Mesendoderm (in vitro differentiated cells): ENCODE results near the gene ICAM4.

ENCODE experiments used
- DNase-seq: peaks from one replicate; pipeline ENCODE4 v3.0.0; 2013
- H2AK5ac ChIP-seq: 2 replicates; pipeline ENCODE4 v1.6.1; 2013; ENCODE audit warnings: low read length, inconsistent platforms
- H2BK120ac ChIP-seq: 2 replicates; pipeline ENCODE4 v1.6.1; 2013; ENCODE audit warnings: low read depth, mild to moderate bottlenecking, low read length, moderate library complexity, mixed read lengths
- H2BK15ac ChIP-seq: replicated peaks from 2 replicates; pipeline ENCODE4 v1.6.1; 2013; ENCODE audit warnings: low read depth, mild to moderate bottlenecking, moderate library complexity
- H2BK5ac ChIP-seq: 2 replicates; pipeline ENCODE4 v1.6.1; 2013; ENCODE audit warnings: low read length, inconsistent platforms
- H3K18ac ChIP-seq: 2 replicates; pipeline ENCODE4 v1.6.1; 2013; ENCODE audit warnings: mild to moderate bottlenecking, low read length, mixed read lengths
- H3K23ac ChIP-seq: one replicate; pipeline ENCODE4 v1.6.1; 2013; ENCODE audit warnings: low read length
- H3K27ac ChIP-seq: 2 replicates; pipeline ENCODE4 v1.5.1; 2013; ENCODE audit warnings: low read depth, mild to moderate bottlenecking, inconsistent platforms, low read length, moderate library complexity
- H3K27me3 ChIP-seq: 2 replicates; pipeline ENCODE4 v1.6.1; 2013; ENCODE audit warnings: low read length, control low read depth, mild to moderate bottlenecking, inconsistent platforms; ENCODE audit not compliant: insufficient read depth, poor library complexity
- H3K36me3 ChIP-seq: 2 replicates; pipeline ENCODE4 v1.6.1; 2013; ENCODE audit warnings: low read length, inconsistent platforms; ENCODE audit not compliant: control insufficient read depth, insufficient read depth
- H3K4ac ChIP-seq: one replicate; pipeline ENCODE4 v1.6.1; 2013; ENCODE audit warnings: low read depth, mild to moderate bottlenecking, low read length, moderate library complexity
- H3K4me1 ChIP-seq: 2 replicates; pipeline ENCODE4 v1.6.1; 2013; ENCODE audit warnings: low read depth, low read length, inconsistent platforms; ENCODE audit not compliant: control insufficient read depth
- H3K4me2 ChIP-seq: 2 replicates; pipeline ENCODE4 v1.6.1; 2013; ENCODE audit warnings: low read length
- H3K4me3 ChIP-seq: 2 replicates; pipeline ENCODE4 v1.5.1; 2013; ENCODE audit warnings: mild to moderate bottlenecking, low read length
- H3K56ac ChIP-seq: one replicate; pipeline ENCODE4 v1.6.1; 2013; ENCODE audit warnings: low read length
- H3K79me1 ChIP-seq: 2 replicates; pipeline ENCODE4 v1.6.1; 2013; ENCODE audit warnings: low read length, inconsistent platforms
- H3K79me2 ChIP-seq: 2 replicates; pipeline ENCODE4 v1.6.1; 2013; ENCODE audit warnings: mild to moderate bottlenecking, low read length; ENCODE audit not compliant: control insufficient read depth, insufficient read depth
- H3K9ac ChIP-seq: 2 replicates; pipeline ENCODE4 v1.6.1; 2013; ENCODE audit warnings: low read length, inconsistent platforms
- H4K5ac ChIP-seq: one replicate; pipeline ENCODE4 v1.6.1; 2013; ENCODE audit warnings: low read length
- H4K8ac ChIP-seq: one replicate; pipeline ENCODE4 v1.6.1; 2013; ENCODE audit warnings: low read depth, mild to moderate bottlenecking, control low read depth, low read length, moderate library complexity
- WGBS: extraction: QIAGEN DNeasy Blood & Tissue Kit; methylation state at CpG from one replicate; pipeline ENCODE4 v1.1.7; 2013; ENCODE audit warnings: low lambda C conversion rate, missing lambda C conversion rate; ENCODE audit not compliant: insufficient coverage; ENCODE audit errors: extremely low coverage; 5-methylcytosine and 5-hydroxymethylcytosine counted together

Gene ICAM4

DNA sequence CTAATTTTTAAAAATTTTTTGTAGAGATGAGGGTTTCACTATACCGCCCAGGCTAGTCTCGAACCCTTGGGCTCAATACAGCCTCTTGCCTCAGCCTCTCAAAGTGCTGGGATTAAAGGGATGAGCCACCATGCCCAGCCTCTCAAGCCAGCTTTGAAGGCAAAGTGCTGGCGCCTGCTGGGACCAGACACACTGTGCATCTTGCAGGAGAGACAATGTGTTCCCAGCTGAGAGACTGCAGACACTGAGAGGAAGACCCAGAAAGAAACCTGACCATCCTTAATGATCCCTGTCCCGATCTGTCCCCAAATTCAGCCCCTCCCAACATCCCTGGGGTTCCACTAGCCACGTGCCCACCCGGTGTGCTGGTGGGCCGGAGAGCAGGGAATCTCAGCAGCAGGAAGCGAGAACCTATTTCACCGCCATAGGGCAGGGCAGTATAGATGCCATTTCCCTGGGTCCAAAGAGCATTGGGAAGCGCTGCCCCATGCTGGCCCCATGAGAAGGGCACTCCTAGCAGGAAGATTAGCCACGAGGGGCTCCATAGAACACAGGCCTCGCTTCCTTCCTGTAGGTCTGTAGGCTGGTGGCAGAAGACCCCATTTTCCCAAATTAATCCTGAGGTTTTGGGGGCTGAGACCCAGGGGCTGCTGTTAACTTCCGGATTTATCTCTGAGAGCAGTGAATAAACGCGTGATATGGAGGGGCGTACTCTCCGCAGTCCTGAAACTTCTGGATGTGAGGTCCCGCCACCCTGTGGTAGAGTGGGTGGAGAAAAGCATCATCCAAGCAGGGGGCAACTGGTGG, 45.6 kb downstream of the ICAM4 start:
- DNase-seq, result no peak
- H3K18ac ChIP-seq, result no peak overlapping the region
- H3K9ac ChIP-seq, result peak overlapping the region; percentile 80
- peak overlapping the region; percentile 92 for H3K56ac ChIP-seq
- H3K4me1 ChIP-seq, result peaks cover 3% of the 10 kb centered on the region
- no peak overlapping the region for H3K4ac ChIP-seq
- H3K4me2 ChIP-seq, result peak overlapping the region; percentile 73
- no peak overlapping the region for H4K5ac ChIP-seq
- no peak overlapping the region for H4K8ac ChIP-seq
- peaks cover 17% of the 10 kb centered on the region for H3K79me2 ChIP-seq
- H2BK5ac ChIP-seq, result no peak overlapping the region
- peak overlapping the region; percentile 74 for H3K4me3 ChIP-seq
- no peak overlapping the region for H3K27ac ChIP-seq
- H2BK120ac ChIP-seq, result no peak overlapping the region
- peaks cover 4% of the 10 kb centered on the region for H3K36me3 ChIP-seq
- no peaks in the 10 kb centered on the region for H3K27me3 ChIP-seq
- no peak overlapping the region for H2AK5ac ChIP-seq
- WGBS, result no CpG with 5 or more reads among the region's 18 CpGs
- H3K23ac ChIP-seq, result no peak overlapping the region
- peaks cover 11% of the 10 kb centered on the region for H3K79me1 ChIP-seq
- no peak overlapping the region for H2BK15ac ChIP-seq

DNA sequence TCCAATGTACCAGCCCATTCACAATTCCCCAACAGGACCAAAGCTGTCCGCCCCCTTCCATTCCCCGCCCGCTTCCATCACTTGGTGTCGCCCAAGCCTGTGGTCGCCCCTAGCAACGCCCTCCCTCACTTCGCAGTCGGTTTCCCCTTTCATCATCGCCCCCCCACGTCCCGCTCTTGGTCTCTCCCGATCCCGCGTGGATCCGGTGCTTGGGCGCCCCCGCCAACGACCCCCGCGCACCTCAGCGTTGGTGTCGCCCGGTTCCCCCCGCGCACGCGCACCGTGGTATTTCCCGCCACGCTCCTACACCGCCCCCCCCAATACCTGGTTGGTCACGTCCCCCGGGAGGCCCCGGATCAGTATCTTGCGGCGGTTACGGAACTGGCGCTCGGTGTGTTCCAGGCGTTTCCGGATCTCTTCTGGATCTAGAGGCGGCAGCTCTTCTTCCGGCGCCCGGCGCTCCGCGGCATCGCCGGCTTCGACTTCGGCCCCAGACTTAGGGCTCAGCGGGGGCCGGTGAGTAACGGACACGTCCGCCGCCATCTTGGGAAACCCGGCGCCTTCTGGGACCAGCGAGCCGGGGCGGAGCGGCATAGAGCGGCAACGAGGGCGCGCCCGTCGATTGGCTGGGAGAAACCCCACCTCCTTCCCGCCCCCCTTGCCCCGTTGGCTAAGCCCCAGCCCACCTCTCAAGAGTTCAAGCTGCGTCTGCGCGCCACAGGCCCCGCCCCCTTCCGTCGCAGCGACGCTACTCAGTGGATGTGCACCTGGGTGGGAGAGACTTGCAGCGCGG, 46.4 kb downstream of the ICAM4 start, which contains the start of gene RAVER1:
TSS of gene RAVER1 (minus strand) at position 565 of the 793 bp plus-strand sequence. CDS start at position 543, 22 bp downstream.
- peaks cover 3% of the 10 kb centered on the region for H3K4me1 ChIP-seq
- peak within 1 kb of the TSS; percentile 92 for H3K56ac ChIP-seq
- peak within 1 kb of the TSS; percentile 73 for H3K4me2 ChIP-seq
- no peaks in the 10 kb centered on the region for H3K36me3 ChIP-seq
- H4K8ac ChIP-seq, result no peak within 1 kb of the TSS
- H2BK5ac ChIP-seq, result no peak within 1 kb of the TSS
- H3K27ac ChIP-seq, result peak within 1 kb of the TSS; percentile 64
- H3K9ac ChIP-seq, result peak within 1 kb of the TSS; percentile 80
- peak within 1 kb of the TSS; percentile 74 for H3K4me3 ChIP-seq
- no peak within 1 kb of the TSS for H3K23ac ChIP-seq
- H2AK5ac ChIP-seq, result no peak within 1 kb of the TSS
- no peak within 1 kb of the TSS for H4K5ac ChIP-seq
- peak within 1 kb of the TSS; percentile 66 for H3K18ac ChIP-seq
- peak; percentile 98 for DNase-seq
- peak within 1 kb of the TSS; percentile 61 for H3K4ac ChIP-seq
- H3K27me3 ChIP-seq, result no peaks in the 10 kb centered on the region
- H2BK120ac ChIP-seq, result no peak within 1 kb of the TSS
- H3K79me2 ChIP-seq, result peaks cover 17% of the 10 kb centered on the region
- H2BK15ac ChIP-seq, result no peak within 1 kb of the TSS
- no CpG with 5 or more reads among the region's 82 CpGs for WGBS
- H3K79me1 ChIP-seq, result peaks cover 11% of the 10 kb centered on the region

DNA sequence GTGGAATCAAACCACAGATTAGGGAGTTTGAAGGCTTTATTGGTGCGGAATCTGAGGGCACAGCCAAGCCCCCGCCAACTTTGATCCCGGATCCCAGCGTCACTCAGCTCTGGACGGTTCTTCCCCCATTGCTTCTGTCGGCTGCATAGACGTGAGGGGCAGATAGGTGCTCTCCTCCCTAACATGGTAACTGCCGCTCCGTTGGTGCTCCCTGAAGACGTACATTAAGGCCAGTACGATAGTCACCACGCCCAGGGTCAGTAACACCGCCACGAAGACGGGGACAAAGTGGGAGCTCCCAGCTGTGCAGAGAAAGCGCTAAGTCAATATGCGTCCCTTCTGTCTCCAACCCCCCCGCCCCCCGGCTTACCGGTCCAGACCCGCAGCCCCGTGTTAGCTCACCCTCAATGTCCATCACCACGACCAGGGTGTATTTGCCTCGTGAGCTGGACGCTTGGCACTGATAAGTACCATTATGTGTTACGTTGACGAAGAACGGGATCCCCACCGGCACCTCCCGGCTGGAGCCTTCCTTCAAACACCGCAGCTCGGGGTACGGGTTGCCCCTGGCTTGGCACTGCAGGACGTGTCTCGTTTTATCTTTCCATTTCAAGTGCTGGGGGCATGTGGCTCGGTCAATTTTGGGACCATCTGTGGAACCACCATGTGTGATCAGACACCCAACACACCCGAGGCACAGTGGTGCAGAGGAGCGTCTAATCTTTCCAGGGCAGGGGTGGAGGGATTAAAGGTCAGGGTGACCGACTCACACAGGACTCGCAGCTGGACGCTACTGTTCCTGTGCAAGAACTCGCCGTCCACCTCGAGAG, 47.2 kb downstream of the ICAM4 start:
- Histone ChIP-seq H3K23ac (no peak overlapping the region), H3K27ac (no peak overlapping the region)

DNA sequence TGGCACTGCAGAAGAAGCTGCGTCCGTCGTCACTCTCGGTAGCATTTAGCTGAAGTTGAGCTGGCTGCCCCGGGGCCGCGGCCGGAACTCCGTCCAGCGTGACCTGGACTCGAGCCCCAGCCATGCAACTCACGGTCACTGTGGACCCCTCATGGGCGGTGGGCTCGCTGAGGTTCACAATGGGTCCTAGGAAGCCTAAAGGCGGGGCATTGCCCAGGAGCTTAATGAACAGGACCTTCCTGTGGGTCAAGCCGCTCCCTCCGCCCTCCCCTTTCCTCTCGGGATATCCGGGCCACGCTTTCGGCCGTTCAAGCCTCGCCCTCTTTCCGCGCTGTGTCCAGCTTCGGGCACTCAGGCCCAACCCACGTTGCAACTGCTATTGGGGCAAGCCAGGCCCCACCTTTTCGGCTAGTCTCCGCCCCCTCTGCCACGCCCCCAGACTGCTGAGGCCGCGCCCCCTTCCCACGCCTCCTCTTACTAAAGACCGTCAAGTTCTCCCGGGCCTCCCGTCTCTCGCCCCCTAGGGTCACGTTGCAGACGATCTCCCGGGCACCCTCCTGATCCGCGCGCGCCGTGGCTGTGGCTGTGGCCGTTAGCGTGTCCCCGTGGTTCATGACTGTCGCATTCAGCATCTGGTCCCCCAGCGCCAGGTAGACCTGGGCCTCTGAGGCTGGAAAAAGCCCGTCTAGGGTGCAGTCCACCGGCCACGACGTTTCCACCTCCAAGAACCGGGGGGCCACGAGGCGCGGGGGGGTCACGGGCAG, 48.0 kb downstream of the ICAM4 start:
- H3K79me2 ChIP-seq, result peaks cover 17% of the 10 kb centered on the region

More for the DNA sequence above, 47.2 kb downstream of the ICAM4 start:
- Histone ChIP-seq H3K79me2 (peaks cover 17% of the 10 kb centered on the region), H2BK5ac (no peak overlapping the region), H3K18ac (no peak overlapping the region), H3K56ac (peak overlapping the region; percentile 84), H4K8ac (no peak overlapping the region), H3K4me1 (peaks cover 3% of the 10 kb centered on the region), H2AK5ac (no peak overlapping the region), H3K4me2 (peak overlapping the region; percentile 70), H3K79me1 (peaks cover 11% of the 10 kb centered on the region), H2BK120ac (no peak overlapping the region), H3K36me3 (no peaks in the 10 kb centered on the region), H3K4me3 (peak overlapping the region; percentile 67), H3K27me3 (no peaks in the 10 kb centered on the region), H4K5ac (no peak overlapping the region), H2BK15ac (no peak overlapping the region), H3K4ac (no peak overlapping the region), H3K9ac (peak overlapping the region; percentile 70)
- WGBS, result no CpG with 5 or more reads among the region's 44 CpGs
- DNase-seq, result peak; percentile 24

More for the DNA sequence above, 48.0 kb downstream of the ICAM4 start:
- Histone ChIP-seq H3K23ac (no peak overlapping the region), H3K4ac (no peak overlapping the region), H3K79me1 (peaks cover 11% of the 10 kb centered on the region), H3K27me3 (no peaks in the 10 kb centered on the region), H3K56ac (peak overlapping the region; percentile 84), H3K18ac (no peak overlapping the region), H3K4me1 (peaks cover 3% of the 10 kb centered on the region), H2BK120ac (no peak overlapping the region), H2BK15ac (no peak overlapping the region), H4K5ac (no peak overlapping the region), H3K9ac (peak overlapping the region; percentile 70), H3K27ac (no peak overlapping the region), H3K36me3 (no peaks in the 10 kb centered on the region), H2AK5ac (no peak overlapping the region), H3K4me3 (peak overlapping the region; percentile 25), H3K4me2 (peak overlapping the region; percentile 70), H4K8ac (no peak overlapping the region), H2BK5ac (no peak overlapping the region)
- WGBS, result no CpG with 5 or more reads among the region's 59 CpGs
- DNase-seq, result peak; percentile 92
